Activated gamma-delta T cell treated with Interleukin-2 at 50 U/mL for 16 hours (primary cell): ENCODE measurements around the gene CHRNA4.
"Not testable (repeated sequence)": the region's sequence is repeated elsewhere in the genome, so short reads cannot be mapped to it uniquely, and the experiment has no call there.

ENCODE experiments used
- DNase-seq: peaks from one replicate; pipeline ENCODE4 v3.0.0-alpha.2; 2020

CHRNA4 gene

GRCh38 chr20:63306673-63307537 lies 54.2 kb downstream of the CHRNA4 start:
- DNase-seq, result no peak

GRCh38 chr20:63305933-63306672 lies 55.0 kb downstream of the CHRNA4 start:
- not testable (repeated sequence) for DNase-seq

- no peak for DNase-seq
Measured at GRCh38 chr20:63305393-63305792, 55.8 kb downstream of the CHRNA4 start.

GRCh38 chr20:63303095-63303666 lies 58.0 kb downstream of the CHRNA4 start:
- no peak for DNase-seq

GRCh38 chr20:63301671-63302070 lies 59.5 kb downstream of the CHRNA4 start:
- DNase-seq, result no peak

- DNase-seq, result no peak
Measured at GRCh38 chr20:63298731-63299312, 62.3 kb downstream of the CHRNA4 start.

GRCh38 chr20:63297796-63298572 lies 63.2 kb downstream of the CHRNA4 start:
- no peak for DNase-seq

GRCh38 chr20:63297371-63297781 lies 63.8 kb downstream of the CHRNA4 start:
- no peak for DNase-seq

GRCh38 chr20:63296531-63297299 lies 64.4 kb downstream of the CHRNA4 start:
- no peak for DNase-seq

- DNase-seq, result no peak
Measured at GRCh38 chr20:63295846-63296245, 65.3 kb downstream of the CHRNA4 start.

- DNase-seq, result no peak
Measured at GRCh38 chr20:63295422-63295821, 65.7 kb downstream of the CHRNA4 start.

GRCh38 chr20:63295018-63295417 lies 66.1 kb downstream of the CHRNA4 start:
- no peak for DNase-seq

- no peak for DNase-seq
Measured at GRCh38 chr20:63294536-63294900, 66.6 kb downstream of the CHRNA4 start.

GRCh38 chr20:63293871-63294535 lies 67.1 kb downstream of the CHRNA4 start:
- DNase-seq, result no peak

- DNase-seq, result no peak
Measured at GRCh38 chr20:63293456-63293855, 67.7 kb downstream of the CHRNA4 start.
